Mucosa of stomach (tissue), 1 donor: ENCODE measurements around the gene ANKK1.

Experiments
- H3K27me3 ChIP-seq: one replicate; pipeline ENCODE4 v1.7.0; 2013; ENCODE audit warnings: mild to moderate bottlenecking, low read length; ENCODE audit not compliant: control insufficient read depth, insufficient read depth
- H3K36me3 ChIP-seq: one replicate; pipeline ENCODE4 v1.7.0; 2013; ENCODE audit warnings: low read length; ENCODE audit not compliant: control insufficient read depth, insufficient read depth
- H3K4me1 ChIP-seq: one replicate; pipeline ENCODE4 v1.7.0; 2013; ENCODE audit warnings: mild to moderate bottlenecking, low read length; ENCODE audit not compliant: control insufficient read depth, insufficient read depth
- H3K4me3 ChIP-seq: one replicate; pipeline ENCODE4 v1.7.0; 2013; ENCODE audit warnings: low read length
- H3K9ac ChIP-seq: one replicate; pipeline ENCODE4 v1.7.0; 2013; ENCODE audit warnings: mild to moderate bottlenecking, low read length, moderate library complexity
- H3K9me3 ChIP-seq: one replicate; pipeline ENCODE4 v1.7.0; 2013; ENCODE audit warnings: mild to moderate bottlenecking, low read length, moderate library complexity; ENCODE audit not compliant: control insufficient read depth
- donor health status: Pancreatic carcinoma.

Gene ANKK1

DNA sequence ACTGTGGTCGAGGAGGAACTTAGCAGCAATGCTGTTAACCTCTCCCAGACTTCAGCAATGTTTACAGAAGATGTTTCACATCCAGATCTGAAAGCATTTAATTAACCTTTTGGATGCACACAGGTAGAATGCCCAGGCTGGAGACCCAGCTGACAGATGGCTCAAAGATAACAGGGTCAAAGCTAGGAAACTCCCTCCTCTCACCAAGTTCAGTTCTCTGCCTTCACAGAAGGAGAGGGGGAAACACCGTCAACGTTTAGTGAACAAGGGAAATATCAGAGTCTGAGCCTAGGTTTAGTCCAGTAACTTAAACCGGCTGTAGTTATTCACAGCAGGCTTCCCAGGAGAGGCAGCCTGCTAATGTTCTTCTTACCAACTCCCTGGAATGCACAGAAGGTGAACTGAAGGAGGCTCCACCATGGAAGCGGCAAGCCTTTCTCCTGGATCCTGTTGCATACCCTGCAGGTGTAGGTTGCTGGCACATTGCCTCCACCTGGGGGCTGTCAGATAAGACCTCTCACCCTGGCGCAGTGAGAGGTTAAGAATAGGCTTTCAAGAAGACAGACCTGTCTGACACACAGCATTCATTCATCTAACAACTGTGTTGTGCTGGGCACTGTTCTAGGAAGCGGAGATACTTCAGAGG is 23.5 kb upstream of the ANKK1 start:
- Histone ChIP-seq H3K4me1 (no peaks in the 10 kb centered on the region), H3K9ac (no peak overlapping the region), H3K9me3 (no peaks in the 10 kb centered on the region), H3K36me3 (peaks cover 7% of the 10 kb centered on the region), H3K4me3 (no peak overlapping the region), H3K27me3 (no peaks in the 10 kb centered on the region)

- Histone ChIP-seq H3K27me3 (no peaks in the 10 kb centered on the region), H3K4me3 (no peak overlapping the region), H3K36me3 (peaks cover 4% of the 10 kb centered on the region), H3K9me3 (no peaks in the 10 kb centered on the region), H3K9ac (no peak overlapping the region), H3K4me1 (no peaks in the 10 kb centered on the region)
Measured at GRCh38 chr11:113365895-113366294, 21.7 kb upstream of the ANKK1 start.

GRCh38 chr11:113369411-113369810 is 18.2 kb upstream of the ANKK1 start:
- H3K9ac ChIP-seq, result no peak overlapping the region
- H3K27me3 ChIP-seq, result no peaks in the 10 kb centered on the region
- H3K36me3 ChIP-seq, result no peaks in the 10 kb centered on the region

GRCh38 chr11:113370634-113371033 is 16.9 kb upstream of the ANKK1 start:
- Histone ChIP-seq H3K9ac (no peak overlapping the region), H3K4me1 (no peaks in the 10 kb centered on the region), H3K9me3 (no peaks in the 10 kb centered on the region), H3K36me3 (no peaks in the 10 kb centered on the region), H3K4me3 (no peak overlapping the region), H3K27me3 (no peaks in the 10 kb centered on the region)

More at GRCh38 chr11:113369411-113369810, 18.2 kb upstream of the ANKK1 start:
- Histone ChIP-seq H3K4me1 (no peaks in the 10 kb centered on the region), H3K9me3 (no peaks in the 10 kb centered on the region), H3K4me3 (no peak overlapping the region)

DNA sequence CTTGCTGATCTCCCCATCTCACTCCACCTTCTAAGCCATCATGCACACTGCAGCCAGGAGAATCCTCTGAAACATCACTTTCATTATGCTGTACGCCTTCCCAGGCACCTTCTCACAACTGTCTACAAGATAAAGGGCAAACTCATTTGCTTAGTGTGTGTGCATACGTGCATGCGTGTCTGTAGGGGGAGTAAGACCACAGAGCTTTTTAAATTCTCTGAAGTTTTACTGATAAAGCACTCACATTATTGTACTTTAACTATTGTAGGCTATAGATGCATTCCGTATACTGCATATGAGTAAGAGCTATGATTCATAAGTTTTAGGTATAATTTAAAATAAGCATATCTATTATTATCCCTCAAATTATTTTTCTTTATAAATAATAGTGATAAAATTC is 15.3 kb upstream of the ANKK1 start:
- Histone ChIP-seq H3K27me3 (no peaks in the 10 kb centered on the region), H3K36me3 (no peaks in the 10 kb centered on the region), H3K9me3 (no peaks in the 10 kb centered on the region), H3K4me3 (no peak overlapping the region), H3K4me1 (no peaks in the 10 kb centered on the region), H3K9ac (no peak overlapping the region)

DNA sequence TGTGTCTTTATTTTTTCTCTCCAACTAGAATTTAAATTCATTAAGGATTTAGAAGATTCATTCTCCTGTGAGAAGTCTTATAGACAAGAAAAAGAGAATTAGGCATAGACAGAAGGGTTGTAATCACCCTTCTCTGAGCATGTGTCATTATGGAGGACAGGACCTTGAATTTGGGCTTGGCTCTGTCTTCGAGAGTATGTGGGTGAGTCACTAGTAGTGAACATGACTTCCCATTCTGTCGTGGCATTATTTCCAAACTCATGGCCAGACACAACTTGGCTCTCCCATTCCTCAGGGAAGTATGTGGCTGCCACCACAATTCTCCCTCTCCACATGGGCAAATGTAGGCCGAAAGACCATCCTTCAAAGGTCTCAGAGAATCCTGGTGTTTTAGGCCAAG is 14.3 kb upstream of the ANKK1 start:
- no peaks in the 10 kb centered on the region for H3K9me3 ChIP-seq
- H3K4me3 ChIP-seq, result no peak overlapping the region
- no peaks in the 10 kb centered on the region for H3K4me1 ChIP-seq
- no peaks in the 10 kb centered on the region for H3K27me3 ChIP-seq
- H3K9ac ChIP-seq, result no peak overlapping the region
- no peaks in the 10 kb centered on the region for H3K36me3 ChIP-seq

- no peak overlapping the region for H3K9ac ChIP-seq
- H3K27me3 ChIP-seq, result no peaks in the 10 kb centered on the region
- no peaks in the 10 kb centered on the region for H3K36me3 ChIP-seq
- no peaks in the 10 kb centered on the region for H3K9me3 ChIP-seq
- H3K4me1 ChIP-seq, result no peaks in the 10 kb centered on the region
- no peak overlapping the region for H3K4me3 ChIP-seq
Measured at GRCh38 chr11:113373981-113374560, 13.5 kb upstream of the ANKK1 start.

- Histone ChIP-seq H3K36me3 (no peaks in the 10 kb centered on the region), H3K9me3 (no peaks in the 10 kb centered on the region), H3K4me3 (no peak overlapping the region), H3K27me3 (no peaks in the 10 kb centered on the region), H3K4me1 (no peaks in the 10 kb centered on the region), H3K9ac (no peak overlapping the region)
Measured at GRCh38 chr11:113375402-113375801, 12.2 kb upstream of the ANKK1 start.

GRCh38 chr11:113376156-113376555 is 11.4 kb upstream of the ANKK1 start:
- H3K4me1 ChIP-seq, result no peaks in the 10 kb centered on the region
- H3K27me3 ChIP-seq, result no peaks in the 10 kb centered on the region
- H3K36me3 ChIP-seq, result no peaks in the 10 kb centered on the region
- H3K9ac ChIP-seq, result no peak overlapping the region
- H3K4me3 ChIP-seq, result no peak overlapping the region
- no peaks in the 10 kb centered on the region for H3K9me3 ChIP-seq

DNA sequence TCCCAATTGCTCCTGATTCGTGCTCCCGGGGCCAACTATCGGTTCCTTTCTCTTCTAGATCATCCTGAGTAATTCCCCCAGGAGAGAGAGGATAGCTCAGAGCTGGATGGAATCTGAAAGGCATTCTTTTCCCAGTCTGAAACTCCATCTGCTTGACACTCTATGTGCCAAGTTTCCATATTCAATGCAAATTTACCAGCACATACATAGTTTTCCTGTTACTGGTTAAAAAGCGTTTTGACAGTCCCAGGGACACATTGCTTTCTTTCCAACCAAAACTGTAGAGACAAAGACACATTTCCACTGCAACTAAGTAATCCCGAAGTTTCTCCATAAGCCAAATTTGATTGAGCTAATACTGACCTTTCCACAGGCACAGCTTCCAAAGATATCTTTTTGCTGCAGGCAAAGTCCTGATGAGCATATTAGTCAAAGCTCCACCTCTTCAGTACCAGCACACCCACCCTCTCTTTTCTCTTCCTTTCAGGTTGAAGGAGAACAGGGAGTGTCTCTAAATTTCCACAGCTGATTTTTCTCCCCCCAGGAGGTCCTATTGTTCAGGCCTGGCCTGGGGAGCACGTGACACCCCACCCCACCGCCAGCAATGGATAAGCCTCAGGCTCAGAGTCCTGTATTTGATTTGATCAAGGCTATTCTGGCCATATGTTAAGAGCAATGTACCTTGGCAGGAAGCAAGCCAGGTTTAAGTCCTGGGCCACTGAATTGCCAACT is 9.7 kb upstream of the ANKK1 start:
- Histone ChIP-seq H3K4me1 (no peaks in the 10 kb centered on the region), H3K9ac (no peak overlapping the region), H3K36me3 (no peaks in the 10 kb centered on the region), H3K27me3 (no peaks in the 10 kb centered on the region), H3K9me3 (no peaks in the 10 kb centered on the region), H3K4me3 (no peak overlapping the region)

DNA sequence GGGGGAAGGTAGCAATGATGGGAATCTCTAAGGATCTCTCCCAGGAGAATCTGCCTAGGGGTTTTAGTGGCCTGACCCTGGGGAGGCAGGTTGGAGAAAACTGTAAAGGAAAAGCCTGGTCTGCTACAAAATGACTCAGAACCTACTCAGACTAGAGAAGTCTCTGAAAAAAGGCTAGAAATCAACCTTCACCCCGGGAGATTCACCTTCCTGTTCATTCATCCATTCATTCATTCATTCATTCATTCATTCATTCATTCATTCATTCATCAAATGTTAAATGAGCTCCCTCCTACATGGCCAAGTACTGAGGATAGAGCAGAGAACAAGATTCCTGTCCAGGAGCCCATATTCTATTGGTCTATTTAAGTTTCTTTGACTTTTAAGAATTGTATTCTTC is 8.9 kb upstream of the ANKK1 start:
- Histone ChIP-seq H3K36me3 (no peaks in the 10 kb centered on the region), H3K27me3 (no peaks in the 10 kb centered on the region), H3K4me3 (no peak overlapping the region), H3K9ac (no peak overlapping the region), H3K4me1 (no peaks in the 10 kb centered on the region), H3K9me3 (no peaks in the 10 kb centered on the region)

GRCh38 chr11:113382121-113382520 is 5.5 kb upstream of the ANKK1 start:
- H3K9me3 ChIP-seq, result no peaks in the 10 kb centered on the region
- no peak overlapping the region for H3K4me3 ChIP-seq
- peaks cover 7% of the 10 kb centered on the region for H3K27me3 ChIP-seq
- H3K9ac ChIP-seq, result no peak overlapping the region
- no peaks in the 10 kb centered on the region for H3K4me1 ChIP-seq
- no peaks in the 10 kb centered on the region for H3K36me3 ChIP-seq
